Mesothelial cell of epicardium (in vitro differentiated cells): ENCODE results near the gene EXOC2. TPM values are rescaled to one million over a fixed set of nuclear protein-coding genes. Genes with fewer than 3 reads are reported as not detected.
"Not testable (repeated sequence)": the region's sequence is repeated elsewhere in the genome, so short reads cannot be mapped to it uniquely, and the experiment has no call there.

Experiments
- DNase-seq, 2 experiments: peaks; one replicate each; pipeline ENCODE4 v3.0.0; 2021; ENCODE audit warnings: low spot score in 2 of 2; ENCODE audit not compliant: unreplicated experiment in 2 of 2
- H3K27ac Mint-ChIP-seq: 2 replicates; pipeline ENCODE4 v1.8.0; 2021; ENCODE audit warnings: mixed read lengths
- H3K27me3 Mint-ChIP-seq: 2 replicates; pipeline ENCODE4 v1.8.0; 2021; ENCODE audit warnings: low read depth, mixed read lengths
- H3K36me3 Mint-ChIP-seq: 2 replicates; pipeline ENCODE4 v1.8.0; 2021; ENCODE audit warnings: mixed read lengths
- H3K4me1 Mint-ChIP-seq: 2 replicates; pipeline ENCODE4 v1.8.0; 2021; ENCODE audit warnings: mixed read lengths
- H3K4me3 Mint-ChIP-seq: 2 replicates; pipeline ENCODE4 v1.8.0; 2021; ENCODE audit warnings: mild to moderate bottlenecking, moderate library complexity, mixed read lengths
- H3K9me3 Mint-ChIP-seq: 2 replicates; pipeline ENCODE4 v1.8.0; 2021; ENCODE audit warnings: mixed read lengths
- CTCF ChIP-seq: fragments of 200-600 bp; sonication (generic); IDR thresholded peaks from one replicate; pipeline ENCODE4 v1.5.0; 2021; ENCODE audit warnings: antibody characterized with exemption; ENCODE audit not compliant: unreplicated experiment
- total RNA-seq: library from RNA; stranded (reverse); gene quantifications from 3 replicates; pipeline ENCODE4 v1.2.1, GENCODE V29; 2021

EXOC2 gene
- total RNA-seq, 1 donor from 2014 or later, result 22.9 TPM

GRCh38 chr6:611928-612327, 81.0 kb downstream of the EXOC2 start:
- DNase-seq, result no peak
- H3K4me3 Mint-ChIP-seq, result no peak overlapping the region
- no peaks in the 10 kb centered on the region for H3K4me1 Mint-ChIP-seq
- peaks cover 8% of the 10 kb centered on the region for H3K36me3 Mint-ChIP-seq
- no peaks in the 10 kb centered on the region for H3K27me3 Mint-ChIP-seq
- H3K9me3 Mint-ChIP-seq, result no peaks in the 10 kb centered on the region
- H3K27ac Mint-ChIP-seq, result no peak overlapping the region
- TF ChIP-seq CTCF, result no peak

- H3K27ac Mint-ChIP-seq, result no peak overlapping the region
- H3K4me3 Mint-ChIP-seq, result no peak overlapping the region
- no peak for TF ChIP-seq CTCF
- H3K27me3 Mint-ChIP-seq, result no peaks in the 10 kb centered on the region
- DNase-seq, result no peak
- H3K4me1 Mint-ChIP-seq, result no peaks in the 10 kb centered on the region
- H3K9me3 Mint-ChIP-seq, result peaks cover 2% of the 10 kb centered on the region
- peaks cover 13% of the 10 kb centered on the region for H3K36me3 Mint-ChIP-seq
Measured at GRCh38 chr6:610882-611281, 82.1 kb downstream of the EXOC2 start.

- no peaks in the 10 kb centered on the region for H3K27me3 Mint-ChIP-seq
- no peak for DNase-seq
- no peak for TF ChIP-seq CTCF
- peaks cover 11% of the 10 kb centered on the region for H3K36me3 Mint-ChIP-seq
- no peak overlapping the region for H3K27ac Mint-ChIP-seq
- H3K4me3 Mint-ChIP-seq, result no peak overlapping the region
- H3K9me3 Mint-ChIP-seq, result peaks cover 3% of the 10 kb centered on the region
- no peaks in the 10 kb centered on the region for H3K4me1 Mint-ChIP-seq
Measured at GRCh38 chr6:609905-610304, 83.0 kb downstream of the EXOC2 start.

- DNase-seq, result no peak
- H3K4me3 Mint-ChIP-seq, result no peak overlapping the region
- peaks cover 9% of the 10 kb centered on the region for H3K36me3 Mint-ChIP-seq
- no peak overlapping the region for H3K27ac Mint-ChIP-seq
- H3K4me1 Mint-ChIP-seq, result no peaks in the 10 kb centered on the region
- no peaks in the 10 kb centered on the region for H3K27me3 Mint-ChIP-seq
- H3K9me3 Mint-ChIP-seq, result peaks cover 3% of the 10 kb centered on the region
- TF ChIP-seq CTCF, result no peak
Measured at GRCh38 chr6:606829-607379, 86.0 kb downstream of the EXOC2 start.

DNA sequence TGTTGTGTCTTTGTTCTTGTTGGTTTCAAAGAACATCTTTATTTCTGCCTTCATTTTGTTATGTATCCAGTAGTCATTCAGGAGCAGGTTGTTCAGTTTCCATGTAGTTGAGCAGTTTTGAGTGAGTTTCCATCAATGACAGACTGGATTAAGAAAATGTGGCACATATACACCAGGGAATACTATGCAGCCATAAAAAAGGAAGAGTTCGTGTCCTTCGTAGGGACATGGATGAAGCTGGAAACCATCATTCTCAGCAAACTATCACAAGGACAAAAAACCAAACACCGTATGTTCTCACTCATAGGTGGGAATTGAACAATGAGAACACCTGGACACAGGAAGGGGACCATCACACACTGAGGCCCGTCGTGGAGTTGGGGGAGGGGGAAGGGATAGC, 87.0 kb downstream of the EXOC2 start:
- H3K9me3 Mint-ChIP-seq, H3K27me3 Mint-ChIP-seq, DNase-seq, H3K4me1 Mint-ChIP-seq, H3K36me3 Mint-ChIP-seq, H3K27ac Mint-ChIP-seq, H3K4me3 Mint-ChIP-seq: not testable (repeated sequence)

- peaks cover 9% of the 10 kb centered on the region for H3K36me3 Mint-ChIP-seq
- no peak for TF ChIP-seq CTCF
- no peaks in the 10 kb centered on the region for H3K4me1 Mint-ChIP-seq
- no peak for DNase-seq
- peaks cover 3% of the 10 kb centered on the region for H3K9me3 Mint-ChIP-seq
- no peak overlapping the region for H3K4me3 Mint-ChIP-seq
- H3K27me3 Mint-ChIP-seq, result no peaks in the 10 kb centered on the region
- H3K27ac Mint-ChIP-seq, result no peak overlapping the region
Measured at GRCh38 chr6:604579-604978, 88.4 kb downstream of the EXOC2 start.
